HG02840 (cell line): ENCODE measurements around the gene EHBP1L1.

Experiments used
- ATAC-seq: cut with Tn5 transposase; IDR thresholded peaks from one replicate; pipeline ENCODE4 v1.9.1; 2021; ENCODE audit warnings: mild to moderate bottlenecking, moderate library complexity, moderate number of reproducible peaks; ENCODE audit not compliant: unreplicated experiment, low FRiP score

Gene EHBP1L1

DNA sequence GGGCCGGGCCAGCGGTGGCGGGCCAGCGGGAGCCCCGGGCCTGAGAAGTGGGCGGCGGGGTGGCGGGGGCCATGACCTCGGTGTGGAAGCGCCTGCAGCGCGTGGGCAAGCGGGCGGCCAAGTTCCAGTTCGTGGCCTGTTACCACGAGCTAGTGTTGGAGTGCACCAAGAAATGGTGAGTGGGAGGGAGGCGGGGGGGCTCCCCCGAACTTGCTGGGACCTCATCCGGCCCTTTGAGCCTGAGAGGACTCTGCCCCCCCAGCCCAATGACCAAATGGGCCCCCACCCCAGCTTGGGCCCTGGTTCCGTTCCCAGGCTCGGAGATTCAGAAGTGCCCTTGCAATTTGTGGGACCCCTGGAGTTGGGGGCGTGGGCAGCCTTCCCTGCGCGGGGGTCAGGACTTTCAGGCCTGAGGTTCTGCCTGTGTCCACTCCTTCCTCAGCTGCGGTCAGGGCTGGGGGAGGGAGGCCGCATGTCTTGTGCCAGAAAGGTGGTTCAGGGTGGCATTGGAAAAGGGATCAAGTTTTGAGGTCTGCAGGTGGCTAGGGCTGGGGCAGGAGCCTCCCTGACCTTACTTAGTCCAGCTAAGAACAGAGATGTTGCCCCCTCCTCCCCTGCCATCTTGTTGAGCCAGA is 496 bp downstream of the EHBP1L1 start:
- ATAC-seq = no peak

DNA sequence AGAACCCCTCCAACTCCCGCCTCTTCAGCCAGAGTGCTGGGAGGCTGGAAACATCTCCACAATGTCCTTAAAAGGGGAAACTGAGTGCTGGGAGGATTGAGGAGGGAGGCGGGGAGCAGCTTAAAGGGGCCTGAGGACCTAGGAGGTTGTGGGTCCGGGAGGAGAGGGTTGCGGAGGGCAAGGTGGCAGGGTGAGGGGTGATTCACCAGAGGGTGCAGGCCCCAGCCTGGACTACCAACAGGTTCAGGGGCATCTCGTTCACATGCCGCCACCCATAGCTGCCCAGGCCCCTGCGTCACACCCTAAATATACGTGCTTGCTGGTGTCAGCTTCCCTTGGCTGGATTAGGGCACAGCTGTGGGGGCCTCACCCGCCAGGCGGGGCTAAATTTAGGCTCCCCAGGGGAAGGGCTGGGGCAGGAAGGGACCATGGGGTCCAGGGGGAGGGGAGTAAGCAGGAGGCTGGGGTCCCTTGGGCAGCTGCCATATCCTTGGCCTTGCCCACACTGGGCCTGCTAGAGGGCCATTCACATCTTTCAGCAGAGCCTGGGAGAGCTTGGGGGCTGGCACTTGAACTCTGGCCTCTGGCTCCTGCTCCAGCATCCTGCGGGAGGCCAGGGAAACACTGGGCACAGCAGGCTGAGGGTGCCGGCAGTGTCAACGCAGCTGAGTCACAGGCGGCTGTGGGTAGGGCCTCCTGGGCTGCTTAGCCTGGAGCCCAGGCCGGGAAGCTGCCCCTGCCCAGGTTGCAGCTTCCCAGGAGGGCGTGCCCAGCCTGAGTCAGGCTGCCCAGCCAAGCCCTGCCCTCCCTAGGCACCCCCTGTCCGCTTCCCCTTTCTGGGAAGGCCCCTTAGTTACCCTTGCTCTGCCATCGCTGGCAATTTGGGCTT is 1.3 kb downstream of the EHBP1L1 start:
- ATAC-seq = no peak

DNA sequence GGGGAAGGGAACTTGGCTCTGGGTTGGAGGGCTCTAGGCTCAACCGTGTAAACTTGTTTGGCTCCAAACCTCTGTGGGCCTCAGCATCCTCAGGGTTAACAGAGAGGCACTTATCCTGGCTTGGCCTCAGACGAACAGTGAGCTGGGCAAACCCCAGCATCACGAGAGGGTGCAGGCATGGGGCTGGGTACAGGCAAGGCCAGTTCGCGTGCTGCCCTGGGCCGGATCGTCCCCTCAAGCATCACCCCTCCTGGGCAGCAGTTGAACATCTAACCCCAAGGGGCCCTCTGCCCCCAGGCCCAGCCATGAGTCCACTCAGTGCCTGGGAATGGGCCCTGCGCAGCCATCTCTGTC is 1.9 kb downstream of the EHBP1L1 start:
- ATAC-seq = no peak

DNA sequence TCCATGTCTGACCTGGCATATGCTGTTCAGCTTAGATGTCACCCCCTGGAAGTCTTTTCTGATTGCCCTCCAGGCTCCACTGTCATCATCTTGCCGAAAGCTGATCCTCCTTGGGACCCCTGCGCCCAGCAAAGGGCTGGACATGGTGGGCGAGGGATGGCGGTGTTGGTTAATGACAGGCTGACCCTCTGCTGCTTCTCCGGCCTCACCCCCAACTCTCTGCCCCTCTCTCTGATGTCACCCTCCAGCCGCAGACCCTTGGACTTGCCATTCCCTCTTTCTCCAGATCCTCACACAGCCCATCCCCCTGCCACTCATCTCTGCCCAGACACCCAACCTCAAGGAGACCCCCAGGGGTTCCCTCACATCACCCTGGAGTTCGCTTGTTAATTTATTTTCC is 2.3 kb downstream of the EHBP1L1 start:
- ATAC-seq = no peak

DNA sequence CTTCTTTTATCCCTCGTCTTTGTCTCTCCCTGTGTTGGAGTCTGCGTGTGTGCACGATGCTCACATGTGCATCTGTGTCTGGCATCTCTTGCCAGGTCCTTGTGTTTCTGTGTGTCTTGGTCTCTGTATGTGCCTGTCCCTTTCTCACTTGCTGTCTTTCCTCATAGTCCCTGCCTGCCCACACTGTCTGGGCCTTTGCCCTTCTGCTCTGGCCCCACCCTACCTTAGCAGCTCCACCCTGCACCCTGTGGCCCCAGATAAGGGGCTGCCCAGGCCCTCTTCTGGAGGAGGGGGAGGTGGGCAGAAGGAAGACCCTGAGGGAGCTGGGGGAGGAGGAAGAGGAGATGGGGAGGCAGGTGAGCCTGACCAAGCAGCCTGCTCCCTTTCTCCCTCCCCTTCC is 2.8 kb downstream of the EHBP1L1 start:
- no peak for ATAC-seq

DNA sequence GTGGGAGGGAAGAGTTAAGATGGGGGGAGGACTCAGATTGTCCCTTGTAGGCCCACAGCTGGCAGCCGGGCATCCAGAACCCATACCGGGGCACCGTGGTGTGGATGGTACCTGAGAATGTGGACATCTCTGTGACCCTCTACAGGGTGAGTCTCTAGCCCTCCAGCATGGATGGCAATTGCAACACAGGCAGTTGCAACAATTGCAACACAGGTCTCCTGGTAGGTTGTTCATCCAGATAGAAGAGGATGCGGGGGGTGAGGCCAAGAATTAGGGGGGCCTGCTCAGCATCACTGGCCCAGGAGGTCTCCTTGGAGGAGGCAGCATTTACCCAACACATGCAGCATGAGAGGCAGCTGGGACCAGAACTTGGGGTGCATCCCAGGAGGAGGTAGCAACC is 3.4 kb downstream of the EHBP1L1 start:
- ATAC-seq = no peak

DNA sequence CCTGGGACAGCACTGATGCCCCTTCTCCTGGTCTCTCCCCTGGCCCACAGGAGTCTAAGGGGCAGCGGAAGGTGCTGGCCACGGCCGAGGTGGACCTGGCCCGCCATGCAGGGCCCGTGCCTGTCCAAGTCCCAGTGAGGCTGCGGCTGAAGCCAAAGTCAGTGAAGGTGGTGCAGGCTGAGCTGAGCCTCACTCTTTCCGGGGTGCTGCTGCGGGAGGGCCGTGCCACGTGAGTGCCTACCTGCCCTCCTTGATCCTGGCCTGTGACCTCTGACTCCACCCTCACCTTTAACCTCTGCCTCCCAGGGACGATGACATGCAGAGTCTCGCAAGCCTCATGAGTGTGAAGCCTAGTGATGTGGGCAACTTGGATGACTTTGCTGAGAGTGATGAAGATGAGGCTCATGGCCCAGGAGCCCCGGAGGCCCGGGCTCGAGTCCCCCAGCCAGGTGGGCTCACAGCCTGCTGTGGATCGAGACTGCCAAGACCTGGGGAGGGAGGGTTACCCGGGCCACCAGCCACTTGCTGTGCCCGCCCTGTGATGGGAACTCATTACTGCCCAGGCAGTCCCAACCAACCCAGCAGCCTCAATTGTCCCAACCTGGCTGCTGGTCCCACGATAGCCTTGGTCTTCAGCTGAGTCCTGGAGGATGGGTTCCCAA is 4.3 kb downstream of the EHBP1L1 start:
- ATAC-seq = no peak

DNA sequence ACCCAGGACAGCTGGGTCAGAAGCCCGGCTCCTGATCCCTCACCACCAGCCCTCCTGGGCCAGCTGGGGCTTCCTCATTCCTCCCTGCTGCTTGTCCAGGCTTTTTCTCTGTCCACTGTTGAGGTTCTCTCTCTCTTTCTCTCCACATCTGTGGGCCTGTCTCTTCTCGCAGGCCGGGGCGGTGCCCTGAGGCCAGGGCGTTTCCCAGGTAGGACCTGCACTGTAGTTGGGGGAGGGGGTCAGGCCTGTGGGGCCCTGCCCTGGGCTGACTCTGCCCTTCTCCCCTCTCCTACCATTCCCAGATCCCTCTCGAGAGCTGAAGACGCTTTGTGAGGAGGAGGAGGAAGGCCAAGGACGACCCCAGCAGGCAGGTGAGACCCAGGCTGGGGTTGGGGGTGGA is 4.9 kb downstream of the EHBP1L1 start:
- ATAC-seq = no peak

DNA sequence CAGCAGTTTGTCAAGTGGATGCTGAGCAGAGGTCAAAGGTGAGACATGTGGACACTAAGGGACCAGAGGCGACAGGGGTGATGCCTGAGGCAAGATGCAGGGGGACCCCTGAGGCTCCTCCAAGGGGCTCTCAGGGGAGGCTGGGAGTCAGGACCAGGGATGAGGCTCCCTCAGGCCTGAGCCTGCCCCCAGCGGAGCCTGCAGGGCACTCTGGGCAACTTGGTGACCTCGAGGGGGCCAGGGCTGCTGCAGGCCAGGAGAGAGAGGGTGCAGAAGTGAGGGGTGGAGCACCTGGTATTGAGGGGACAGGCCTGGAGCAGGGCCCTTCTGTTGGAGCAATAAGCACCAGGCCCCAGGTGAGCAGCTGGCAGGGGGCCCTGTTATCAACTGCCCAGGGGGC is 6.1 kb downstream of the EHBP1L1 start:
- ATAC-seq = no peak

DNA sequence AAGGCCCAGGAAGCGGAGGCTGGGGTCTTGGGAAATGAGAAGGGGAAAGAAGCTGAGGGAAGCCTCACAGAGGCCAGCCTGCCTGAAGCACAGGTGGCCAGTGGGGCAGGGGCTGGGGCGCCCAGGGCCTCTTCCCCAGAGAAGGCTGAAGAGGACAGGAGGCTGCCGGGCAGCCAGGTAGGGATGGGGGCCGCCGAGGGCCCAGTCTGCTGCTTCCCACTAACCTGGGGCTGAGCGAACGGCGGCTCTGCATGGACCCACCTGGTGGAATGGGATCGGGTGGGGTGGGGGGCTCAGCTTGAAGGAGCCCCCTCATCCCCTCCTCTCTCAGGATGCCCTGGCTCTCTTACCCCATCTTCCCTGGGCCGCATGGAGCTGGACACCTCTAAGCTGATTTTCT is 7.7 kb downstream of the EHBP1L1 start:
- no peak for ATAC-seq

DNA sequence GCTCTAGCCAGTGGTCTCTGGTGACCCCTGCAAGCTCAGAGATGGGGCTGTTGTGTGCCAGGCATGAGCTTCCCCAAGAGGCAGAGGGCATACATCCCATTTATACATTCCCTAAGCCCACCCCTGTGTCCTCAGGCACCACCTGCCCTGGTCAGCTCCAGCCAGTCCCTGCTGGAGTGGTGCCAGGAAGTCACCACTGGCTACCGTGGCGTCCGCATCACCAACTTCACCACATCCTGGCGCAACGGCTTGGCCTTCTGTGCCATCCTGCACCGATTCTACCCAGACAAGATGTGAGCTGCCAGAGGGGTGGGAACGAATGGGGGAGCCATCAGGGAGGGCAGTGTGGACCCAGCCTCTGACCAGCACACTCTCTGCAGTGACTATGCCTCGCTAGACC is 8.3 kb downstream of the EHBP1L1 start:
- no peak for ATAC-seq

DNA sequence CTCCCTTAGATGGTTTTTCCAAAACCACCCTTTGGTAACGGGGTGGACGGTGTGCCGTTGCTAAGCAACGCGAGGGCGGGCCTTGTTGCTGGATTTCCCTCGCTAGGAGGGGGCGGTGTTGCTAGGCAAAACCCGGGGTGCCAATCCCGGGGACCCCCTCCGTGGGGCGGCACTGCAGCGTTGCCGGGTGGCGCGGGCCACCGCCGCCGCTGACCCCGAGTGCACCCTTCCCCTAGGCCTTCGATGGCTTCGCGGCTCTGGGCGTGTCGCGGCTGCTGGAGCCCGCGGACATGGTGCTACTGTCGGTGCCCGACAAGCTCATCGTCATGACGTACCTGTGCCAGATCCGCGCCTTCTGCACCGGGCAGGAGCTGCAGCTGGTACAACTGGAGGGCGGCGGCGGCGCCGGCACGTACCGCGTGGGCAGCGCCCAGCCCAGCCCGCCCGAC is 8.9 kb downstream of the EHBP1L1 start:
- no peak for ATAC-seq

DNA sequence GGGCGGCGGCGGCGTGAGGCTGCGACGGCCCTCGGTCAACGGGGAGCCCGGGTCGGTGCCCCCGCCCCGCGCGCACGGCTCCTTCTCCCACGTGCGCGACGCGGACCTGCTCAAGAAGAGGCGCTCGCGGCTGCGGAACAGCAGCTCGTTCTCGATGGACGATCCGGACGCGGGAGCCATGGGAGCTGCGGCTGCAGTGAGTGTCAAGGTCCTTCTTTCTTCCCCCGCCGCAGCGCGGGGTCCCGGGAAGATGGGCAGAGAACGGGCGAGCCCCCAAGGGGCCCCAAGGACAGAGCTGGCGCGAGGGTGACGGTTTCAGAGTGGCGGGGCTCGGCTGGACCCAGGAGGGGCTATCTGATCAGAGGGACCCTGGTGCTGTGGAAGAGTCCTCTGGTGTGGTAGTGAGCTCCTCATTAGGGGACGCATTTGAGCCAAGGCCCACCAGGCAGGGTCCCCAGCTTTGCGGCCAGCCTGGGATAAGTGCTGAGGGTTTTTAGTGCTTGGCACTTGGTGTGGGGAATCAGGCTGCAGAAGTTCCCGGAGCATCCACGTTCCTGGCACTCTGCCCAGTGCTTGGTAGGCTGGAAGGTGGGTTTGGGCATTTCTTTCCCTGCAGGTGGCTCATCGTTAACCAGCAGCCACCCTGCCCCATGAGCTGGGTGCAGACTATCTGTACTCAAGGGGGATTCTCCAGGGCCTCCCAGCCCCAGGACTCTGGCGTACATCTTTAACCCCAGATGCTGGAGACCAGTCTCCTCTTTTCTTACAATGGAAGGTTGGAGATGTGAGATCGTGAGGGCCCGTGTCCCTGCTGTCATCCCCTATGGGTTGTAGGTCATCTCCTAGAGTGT is 9.8 kb downstream of the EHBP1L1 start:
- ATAC-seq = no peak

DNA sequence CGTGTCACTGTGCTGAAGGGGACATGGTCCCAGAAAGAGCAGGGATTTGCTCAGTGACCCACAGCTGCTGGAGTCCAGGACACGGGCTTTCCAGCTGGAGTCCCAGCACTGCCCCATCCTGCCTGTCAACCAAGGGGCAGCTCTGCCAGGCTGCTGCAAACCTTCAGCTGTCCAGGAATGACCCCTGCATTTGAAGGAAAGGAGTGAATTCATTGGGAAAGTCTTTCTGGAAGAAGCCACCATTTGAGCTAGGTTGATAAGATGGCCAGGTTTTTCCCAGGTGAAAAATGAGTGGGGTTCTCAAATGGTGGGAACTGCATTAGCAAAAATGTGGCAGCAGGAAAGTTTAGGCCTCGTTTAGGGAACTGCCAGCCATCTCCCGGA is 10.4 kb downstream of the EHBP1L1 start:
- no peak for ATAC-seq

DNA sequence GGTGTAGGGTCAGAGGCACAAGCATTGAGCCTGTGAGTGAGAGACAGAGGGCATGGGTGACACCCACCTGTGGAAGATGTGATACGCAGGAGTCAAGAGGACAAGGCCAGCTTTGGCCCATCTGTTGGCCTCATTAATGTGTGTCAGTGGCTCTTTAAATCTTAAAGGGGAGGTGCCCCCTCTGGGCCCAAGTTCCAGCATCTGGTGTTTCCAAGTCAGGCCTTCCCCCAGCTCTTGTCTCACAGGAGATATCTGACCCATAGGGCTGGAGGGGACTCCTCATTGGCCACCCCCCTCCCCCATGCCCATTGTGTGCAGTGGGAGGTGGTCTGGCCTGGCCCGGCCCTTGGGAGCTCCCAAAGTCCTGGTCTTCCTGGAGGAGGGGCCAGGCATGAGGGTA is 10.8 kb downstream of the EHBP1L1 start:
- ATAC-seq = no peak

DNA sequence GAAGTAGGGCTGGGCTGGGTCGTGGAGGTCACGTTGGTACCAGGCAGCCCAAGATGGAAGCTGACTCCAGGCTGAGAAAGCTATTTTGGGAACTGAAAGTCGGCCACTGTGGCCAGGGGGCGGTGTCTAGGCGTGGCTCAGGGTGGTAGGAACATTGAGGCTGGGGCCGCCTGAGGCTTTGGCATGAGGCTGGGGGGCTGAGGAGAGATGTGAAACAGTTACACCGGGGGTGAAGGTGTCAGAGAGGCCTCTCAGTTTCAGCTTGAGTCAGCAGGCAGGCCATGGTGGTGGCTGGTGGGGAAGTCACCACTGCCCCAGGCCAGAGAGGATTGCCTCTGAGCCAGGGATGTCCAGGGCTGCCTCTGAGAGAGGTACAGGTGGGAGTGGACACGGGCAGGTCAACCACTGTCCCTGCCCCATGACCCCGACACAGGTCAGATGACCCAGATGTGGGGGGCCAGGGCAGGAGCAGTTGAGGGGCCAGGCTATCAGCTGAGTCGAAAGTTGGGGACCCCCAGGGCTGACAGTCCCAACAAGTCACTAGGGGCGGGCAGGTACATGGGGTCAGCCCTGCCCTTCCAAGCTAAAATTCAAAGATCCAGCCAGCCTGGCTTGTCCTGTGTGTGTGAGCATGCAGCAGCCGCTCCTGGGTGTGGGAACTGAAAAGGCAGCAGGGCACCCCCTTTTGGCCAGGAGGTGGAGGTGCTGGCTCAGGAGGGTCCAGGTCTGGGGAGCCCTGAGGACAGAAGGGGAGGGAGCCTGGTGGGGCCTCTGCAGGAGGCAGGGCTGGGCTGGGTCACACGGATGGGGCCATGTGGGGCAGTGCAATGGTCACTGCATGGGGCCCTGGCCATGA is 12.6 kb downstream of the EHBP1L1 start:
- peak; percentile 66 for ATAC-seq

DNA sequence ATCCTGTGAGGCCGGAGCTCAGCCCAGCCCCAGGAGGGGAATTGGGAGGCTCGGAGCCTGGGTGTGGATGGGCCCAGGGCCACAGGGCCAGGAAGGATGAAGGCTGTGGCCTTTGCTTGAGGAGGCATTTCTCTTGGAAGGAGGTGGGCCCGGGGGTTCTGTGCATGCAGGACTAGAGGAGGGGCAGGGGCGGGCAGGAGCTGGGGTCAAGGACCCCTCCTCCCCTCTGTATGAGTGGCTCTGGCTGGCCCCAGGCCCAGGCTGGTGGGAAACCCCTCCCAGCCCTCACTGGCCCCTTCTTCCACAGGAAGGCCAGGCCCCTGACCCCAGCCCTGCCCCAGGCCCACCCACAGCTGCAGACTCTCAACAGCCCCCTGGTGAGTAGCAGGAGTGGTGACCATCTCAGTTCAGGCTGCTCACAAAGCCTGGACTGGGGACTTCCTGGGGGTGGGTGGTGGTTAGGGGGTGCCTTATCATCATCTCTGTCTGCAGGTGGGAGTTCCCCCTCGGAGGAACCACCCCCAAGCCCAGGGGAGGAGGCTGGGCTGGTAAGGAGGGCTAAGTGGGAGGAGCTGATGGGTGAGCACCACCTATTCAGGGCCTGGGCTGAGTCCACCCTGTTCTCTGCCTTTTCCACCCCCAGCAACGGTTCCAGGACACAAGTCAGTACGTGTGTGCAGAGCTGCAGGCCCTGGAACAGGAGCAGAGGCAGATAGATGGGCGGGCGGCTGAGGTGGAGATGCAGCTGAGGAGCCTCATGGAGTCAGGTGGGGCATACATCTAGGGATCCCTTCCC is 13.8 kb downstream of the EHBP1L1 start:
- no peak for ATAC-seq

DNA sequence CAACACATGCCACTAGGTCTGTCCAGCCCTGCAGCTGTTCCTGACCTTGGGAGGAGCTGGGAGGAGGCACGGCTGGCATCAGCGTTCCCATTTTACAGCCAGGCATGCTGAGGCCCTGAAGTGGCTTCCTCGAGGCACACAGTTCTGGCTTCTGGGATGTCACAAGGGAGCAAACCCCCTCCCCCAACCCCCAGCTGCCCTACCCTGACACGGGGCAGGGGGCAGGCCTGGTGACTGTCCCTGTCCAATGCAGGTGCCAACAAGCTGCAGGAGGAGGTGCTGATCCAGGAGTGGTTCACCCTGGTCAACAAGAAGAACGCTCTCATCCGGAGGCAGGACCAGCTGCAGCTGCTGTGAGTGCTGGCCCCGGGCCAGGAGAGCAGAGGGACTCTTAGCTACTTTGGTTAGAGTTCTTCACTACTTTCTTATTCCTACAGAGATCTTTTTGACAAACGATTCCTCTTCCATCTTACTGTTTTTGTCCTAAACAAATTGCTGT is 14.4 kb downstream of the EHBP1L1 start:
- ATAC-seq = no peak
